Measurements from ENCODE around the gene GDPGP1.
"Not testable (repeated sequence)": the region's sequence is repeated elsewhere in the genome, so short reads cannot be mapped to it uniquely, and the experiment has no call there.

The GDPGP1 gene

DNA sequence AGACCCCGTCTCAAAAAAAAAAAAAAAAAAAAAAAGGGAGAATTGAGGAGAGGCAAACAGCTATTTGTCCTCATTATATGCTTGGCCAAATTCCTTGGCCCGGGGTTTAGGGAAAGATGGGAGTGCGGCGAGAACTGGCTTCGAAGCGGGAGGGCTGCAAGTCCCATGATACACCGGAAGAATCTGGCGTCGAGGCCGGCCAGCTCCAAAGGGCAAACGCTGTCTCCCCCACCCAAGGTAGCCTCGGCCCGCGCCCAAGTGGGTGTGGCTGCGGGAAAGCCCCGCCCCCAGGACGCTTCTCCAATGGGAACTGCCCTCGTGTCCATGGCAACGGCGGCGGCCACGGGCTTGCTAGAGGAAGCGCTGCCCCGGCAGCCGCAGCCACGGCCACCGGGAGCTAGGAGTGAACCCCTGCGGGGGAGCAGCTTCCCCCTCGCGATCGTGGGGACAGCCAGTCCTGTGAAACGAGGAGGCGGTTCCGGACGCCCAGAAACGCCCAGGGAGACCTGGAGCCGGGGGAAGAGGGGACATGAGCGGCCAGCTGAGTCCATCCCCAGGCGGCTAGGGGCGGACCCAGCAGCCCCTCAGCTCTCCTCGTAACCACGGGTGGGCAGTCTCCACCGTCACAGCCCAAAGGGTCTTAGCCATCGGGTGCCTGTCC is 15.3 kb downstream of the GDPGP1 start, which contains the start of gene TTLL13:
Gene TTLL13 (plus strand): TSS at position 354 of the 661 bp plus-strand sequence. CDS start 1,075 bp downstream, outside the sequence.
- Histone ChIP-seq H3K18ac (ENCODE audit: low read length) (peak within 1 kb of the TSS; percentile 95), H2BK12ac (ENCODE audit: low read length) (no peak within 1 kb of the TSS), H3K23ac (ENCODE audit: low read depth, low read length, poor library complexity) (peak within 1 kb of the TSS; percentile 58), H3K4me1 (ENCODE audit: control insufficient read depth in 2 of 2, insufficient read depth in 1 of 2, low read depth in 1 of 2, low read length in 2 of 2) (peaks cover 2 to 7% of the 10 kb centered on the region in 2 donors), H4K8ac (ENCODE audit: low read depth, low read length) (no peak within 1 kb of the TSS), H3K4me3 (ENCODE audit: low read length in 2 of 2) (peak within 1 kb of the TSS; percentile 73 to 86), H2BK120ac (ENCODE audit: low read depth, low read length) (no peak within 1 kb of the TSS), H2AK5ac (ENCODE audit: low read depth, low read length) (no peak within 1 kb of the TSS), H3K9me3 (replicated peaks in 1 of 2; ENCODE audit: control insufficient read depth in 2 of 2, insufficient read depth in 1 of 2, low read depth in 1 of 2, low read length in 2 of 2) (no peaks in the 10 kb centered on the region), H3K4me2 (ENCODE audit: insufficient read depth, low read length, poor library complexity, severe bottlenecking) (peak within 1 kb of the TSS; percentile 92), H3K4ac (ENCODE audit: low read length) (no peak within 1 kb of the TSS), H2AFZ (ENCODE audit: low read length) (peak within 1 kb of the TSS; percentile 100), H3K36me3 (replicated peaks in 1 of 2; ENCODE audit: control insufficient read depth in 2 of 2, insufficient read depth in 2 of 2, low read length in 2 of 2) (no peaks in the 10 kb centered on the region), H3K27ac (replicated peaks; ENCODE audit: low read length) (no peak within 1 kb of the TSS), H4K91ac (ENCODE audit: low read depth, low read length, poor library complexity) (no peak within 1 kb of the TSS), H3K27me3 (ENCODE audit: control insufficient read depth in 3 of 3, insufficient read depth in 3 of 3, low read depth in 1 of 3, low read length in 3 of 3) (peaks cover 0 to 3% (median 0%) of the 10 kb centered on the region in 3 experiments), H3K79me1 (ENCODE audit: low read depth, low read length) (no peaks in the 10 kb centered on the region), H2BK5ac (ENCODE audit: low read length) (no peak within 1 kb of the TSS), H3K9ac (ENCODE audit: low read depth, low read length, poor library complexity) (peak within 1 kb of the TSS; percentile 67), H3K14ac (ENCODE audit: low read length) (no peak within 1 kb of the TSS), H2BK15ac (ENCODE audit: low read length) (peak within 1 kb of the TSS; percentile 15)
- WGBS, 2 donors (ENCODE audit: extremely low coverage in 2 of 2, insufficient read length in 2 of 2, insufficient replicate concordance in 1 of 2): no CpG with 5 or more reads among the region's 44 CpGs
- DNase-seq (ENCODE audit: low spot score): peak; percentile 92

DNA sequence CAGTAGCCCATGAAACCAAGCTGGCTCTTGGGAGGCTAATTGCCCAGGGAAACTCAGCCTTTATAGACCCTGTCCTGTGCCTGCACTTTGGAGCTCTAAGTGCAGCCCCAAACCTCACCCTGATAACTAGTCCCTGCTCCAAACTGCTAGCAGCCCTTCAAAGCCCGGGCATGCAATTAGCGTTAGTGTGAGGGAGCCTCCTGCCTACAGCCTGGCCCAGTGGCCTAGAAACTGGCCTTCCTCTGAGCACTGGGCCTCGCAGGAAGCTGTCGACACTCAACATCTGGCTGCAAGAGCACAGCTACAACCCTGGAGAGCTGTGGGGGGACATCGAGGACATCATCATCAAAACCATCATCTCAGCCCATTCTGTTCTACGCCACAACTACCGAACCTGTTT is 23.8 kb downstream of the GDPGP1 start:
- Histone ChIP-seq H3K23ac (ENCODE audit: low read depth, low read length, poor library complexity) (no peak overlapping the region), H2BK5ac (ENCODE audit: low read length) (no peak overlapping the region), H4K91ac (ENCODE audit: low read depth, low read length, poor library complexity) (no peak overlapping the region), H3K14ac (ENCODE audit: low read length) (no peak overlapping the region), H4K8ac (ENCODE audit: low read depth, low read length) (no peak overlapping the region), H3K36me3 (replicated peaks in 1 of 2; ENCODE audit: control insufficient read depth in 2 of 2, insufficient read depth in 2 of 2, low read length in 2 of 2) (no peaks in the 10 kb centered on the region), H2BK15ac (ENCODE audit: low read length) (no peak overlapping the region), H3K18ac (ENCODE audit: low read length) (no peak overlapping the region), H2AK5ac (ENCODE audit: low read depth, low read length) (no peak overlapping the region), H3K79me1 (ENCODE audit: low read depth, low read length) (no peaks in the 10 kb centered on the region), H3K4ac (ENCODE audit: low read length) (no peak overlapping the region), H3K9ac (ENCODE audit: low read depth, low read length, poor library complexity) (no peak overlapping the region), H3K4me1 (ENCODE audit: control insufficient read depth in 2 of 2, insufficient read depth in 1 of 2, low read depth in 1 of 2, low read length in 2 of 2) (no peaks in the 10 kb centered on the region), H3K9me3 (replicated peaks in 1 of 2; ENCODE audit: control insufficient read depth in 2 of 2, insufficient read depth in 1 of 2, low read depth in 1 of 2, low read length in 2 of 2) (no peaks in the 10 kb centered on the region), H3K27ac (replicated peaks; ENCODE audit: low read length) (no peak overlapping the region), H3K27me3 (ENCODE audit: control insufficient read depth in 3 of 3, insufficient read depth in 3 of 3, low read depth in 1 of 3, low read length in 3 of 3) (no peaks in the 10 kb centered on the region), H3K4me2 (ENCODE audit: insufficient read depth, low read length, poor library complexity, severe bottlenecking) (no peak overlapping the region), H2AFZ (ENCODE audit: low read length) (no peak overlapping the region), H2BK120ac (ENCODE audit: low read depth, low read length) (no peak overlapping the region), H2BK12ac (ENCODE audit: low read length) (no peak overlapping the region), H3K4me3 (ENCODE audit: low read length in 2 of 2) (no peak overlapping the region)
- no CpG with 5 or more reads among the region's 7 CpGs for WGBS, 2 donors (ENCODE audit: extremely low coverage in 2 of 2, insufficient read length in 2 of 2, insufficient replicate concordance in 1 of 2)
- no peak for DNase-seq (ENCODE audit: low spot score)

DNA sequence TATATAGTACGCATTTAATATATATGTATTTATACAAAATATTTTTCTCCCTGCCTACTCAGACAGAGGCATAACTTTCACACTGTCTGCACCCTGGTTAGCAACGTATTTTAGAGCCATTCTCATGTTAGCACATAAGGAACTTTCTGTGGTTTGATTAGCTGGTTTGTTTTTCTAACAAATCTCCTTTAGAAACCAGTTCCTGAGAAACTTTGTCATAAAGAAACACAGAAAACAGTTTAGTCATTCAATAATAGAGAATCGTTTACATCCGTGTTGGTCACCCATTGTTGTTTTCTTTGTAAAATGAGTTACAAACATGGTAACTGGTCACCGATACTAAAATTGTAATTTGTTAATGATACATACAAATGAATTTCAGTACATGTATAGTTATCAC is 25.5 kb downstream of the GDPGP1 start:
- Histone ChIP-seq H2BK5ac (ENCODE audit: low read length) (no peak overlapping the region), H3K4me3 (ENCODE audit: low read length in 2 of 2) (no peak overlapping the region), H3K23ac (ENCODE audit: low read depth, low read length, poor library complexity) (no peak overlapping the region), H3K36me3 (replicated peaks in 1 of 2; ENCODE audit: control insufficient read depth in 2 of 2, insufficient read depth in 2 of 2, low read length in 2 of 2) (no peaks in the 10 kb centered on the region), H2BK15ac (ENCODE audit: low read length) (no peak overlapping the region), H3K14ac (ENCODE audit: low read length) (no peak overlapping the region), H4K91ac (ENCODE audit: low read depth, low read length, poor library complexity) (no peak overlapping the region), H3K27ac (replicated peaks; ENCODE audit: low read length) (no peak overlapping the region), H2AFZ (ENCODE audit: low read length) (no peak overlapping the region), H3K4me1 (ENCODE audit: control insufficient read depth in 2 of 2, insufficient read depth in 1 of 2, low read depth in 1 of 2, low read length in 2 of 2) (peaks cover 2 to 3% of the 10 kb centered on the region in 2 donors), H2BK12ac (ENCODE audit: low read length) (no peak overlapping the region), H3K27me3 (ENCODE audit: control insufficient read depth in 3 of 3, insufficient read depth in 3 of 3, low read depth in 1 of 3, low read length in 3 of 3) (no peaks in the 10 kb centered on the region), H3K4me2 (ENCODE audit: insufficient read depth, low read length, poor library complexity, severe bottlenecking) (no peak overlapping the region), H3K9ac (ENCODE audit: low read depth, low read length, poor library complexity) (no peak overlapping the region), H2BK120ac (ENCODE audit: low read depth, low read length) (no peak overlapping the region), H3K9me3 (replicated peaks in 1 of 2; ENCODE audit: control insufficient read depth in 2 of 2, insufficient read depth in 1 of 2, low read depth in 1 of 2, low read length in 2 of 2) (no peaks in the 10 kb centered on the region), H3K4ac (ENCODE audit: low read length) (no peak overlapping the region), H3K18ac (ENCODE audit: low read length) (no peak overlapping the region), H3K79me1 (ENCODE audit: low read depth, low read length) (no peaks in the 10 kb centered on the region), H2AK5ac (ENCODE audit: low read depth, low read length) (no peak overlapping the region), H4K8ac (ENCODE audit: low read depth, low read length) (no peak overlapping the region)
- DNase-seq (ENCODE audit: low spot score): no peak
- no CpG with 5 or more reads among the region's 5 CpGs for WGBS, 2 donors (ENCODE audit: extremely low coverage in 2 of 2, insufficient read length in 2 of 2, insufficient replicate concordance in 1 of 2)

DNA sequence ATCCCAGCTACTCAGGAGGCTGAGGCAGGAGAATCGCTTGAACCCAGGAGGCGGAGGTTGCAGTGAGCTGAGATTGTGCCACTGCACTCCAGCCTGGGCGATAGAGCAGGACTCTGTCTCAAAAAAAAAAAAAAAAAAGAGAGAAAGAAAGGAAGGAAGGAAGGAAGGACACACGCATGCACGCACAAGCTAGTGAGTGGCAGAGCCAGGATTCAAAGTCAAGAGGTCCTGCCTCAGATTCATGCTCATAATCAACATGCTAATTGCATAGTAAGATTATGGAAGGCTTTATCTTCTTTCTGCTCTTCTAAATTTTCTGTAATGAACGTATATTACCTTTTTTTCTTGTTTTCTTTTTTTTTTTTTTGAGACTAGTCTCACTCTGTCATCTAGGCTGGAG is 26.7 kb downstream of the GDPGP1 start:
- H3K9ac ChIP-seq (ENCODE audit: low read depth, low read length, poor library complexity); H2BK120ac ChIP-seq (ENCODE audit: low read depth, low read length): not testable (repeated sequence)

More for the DNA sequence above, 26.7 kb downstream of the GDPGP1 start:
- not testable (repeated sequence) for H3K9me3 ChIP-seq (replicated peaks in 1 of 2; ENCODE audit: control insufficient read depth in 2 of 2, insufficient read depth in 1 of 2, low read depth in 1 of 2, low read length in 2 of 2); H2AFZ ChIP-seq (ENCODE audit: low read length); H2BK12ac ChIP-seq (ENCODE audit: low read length); H2BK15ac ChIP-seq (ENCODE audit: low read length); H4K91ac ChIP-seq (ENCODE audit: low read depth, low read length, poor library complexity); H4K8ac ChIP-seq (ENCODE audit: low read depth, low read length); H3K23ac ChIP-seq (ENCODE audit: low read depth, low read length, poor library complexity); H3K36me3 ChIP-seq (replicated peaks in 1 of 2; ENCODE audit: control insufficient read depth in 2 of 2, insufficient read depth in 2 of 2, low read length in 2 of 2); H2AK5ac ChIP-seq (ENCODE audit: low read depth, low read length); H3K27me3 ChIP-seq (ENCODE audit: control insufficient read depth in 3 of 3, insufficient read depth in 3 of 3, low read depth in 1 of 3, low read length in 3 of 3); H3K4me2 ChIP-seq (ENCODE audit: insufficient read depth, low read length, poor library complexity, severe bottlenecking); H3K4me3 ChIP-seq (ENCODE audit: low read length in 2 of 2); H3K14ac ChIP-seq (ENCODE audit: low read length); H3K18ac ChIP-seq (ENCODE audit: low read length); H3K4ac ChIP-seq (ENCODE audit: low read length); DNase-seq (ENCODE audit: low spot score); H3K4me1 ChIP-seq (ENCODE audit: control insufficient read depth in 2 of 2, insufficient read depth in 1 of 2, low read depth in 1 of 2, low read length in 2 of 2); H3K79me1 ChIP-seq (ENCODE audit: low read depth, low read length); H2BK5ac ChIP-seq (ENCODE audit: low read length); H3K27ac ChIP-seq (replicated peaks; ENCODE audit: low read length)
- WGBS, 2 donors (ENCODE audit: extremely low coverage in 2 of 2, insufficient read length in 2 of 2, insufficient replicate concordance in 1 of 2): no CpG with 5 or more reads among the region's 6 CpGs

Measured in neuronal stem cell (in vitro differentiated cells).